ENCODE results near the gene NOL8. TPM values are rescaled to one million over a fixed set of nuclear protein-coding genes. Genes with fewer than 3 reads are reported as not detected.

The NOL8 gene
- total and polyA plus RNA-seq, 4 donors, result 5.3 to 21.2 (median 12.8) TPM

GRCh38 chr9:92373167-92373566, 48.0 kb upstream of the NOL8 start:
- 98% methylated on average over 2 of the region's 2 CpGs for WGBS
- H3K4me3 ChIP-seq (ENCODE audit: low read depth in 1 of 3, low read length in 3 of 3), result no peak overlapping the region

DNA sequence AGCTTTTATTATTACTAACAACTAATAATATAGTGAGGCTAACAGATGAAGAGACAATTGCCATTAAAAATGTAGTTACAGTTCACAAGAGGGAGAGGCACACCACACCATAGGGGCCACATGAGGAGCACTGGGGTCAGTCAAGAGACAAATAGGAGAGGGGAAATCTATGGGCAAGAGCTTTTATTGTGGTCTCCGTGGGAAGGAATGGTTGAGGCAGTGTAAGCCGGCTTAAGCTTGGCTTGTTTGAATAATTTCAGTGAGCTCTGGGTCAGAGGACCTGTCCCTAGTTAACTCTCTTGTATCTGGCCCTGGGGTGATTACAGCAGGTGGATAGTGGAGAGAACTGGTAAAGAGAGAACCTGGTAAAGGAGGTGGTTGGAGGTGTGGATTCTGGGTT, 43.9 kb upstream of the NOL8 start:
- no peak overlapping the region for H3K4me3 ChIP-seq (ENCODE audit: low read depth in 1 of 3, low read length in 3 of 3)
- H3K27ac ChIP-seq (ENCODE audit: low read depth in 1 of 2, low read length in 2 of 2), result no peak overlapping the region
- no peaks in the 10 kb centered on the region for H3K27me3 ChIP-seq (ENCODE audit: control insufficient read depth in 4 of 4, insufficient read depth in 4 of 4, low read length in 3 of 4)
- WGBS, result 51% methylated on average over 2 of the region's 2 CpGs
- H3K4me1 ChIP-seq (ENCODE audit: control insufficient read depth in 4 of 4, insufficient read depth in 4 of 4, low read length in 3 of 4), result no peaks in the 10 kb centered on the region
- H3K9me3 ChIP-seq (ENCODE audit: control insufficient read depth in 4 of 4, low read length in 3 of 4), result no peaks in the 10 kb centered on the region
- no peaks in the 10 kb centered on the region for H3K36me3 ChIP-seq (ENCODE audit: control insufficient read depth in 4 of 4, insufficient read depth in 3 of 4, low read depth in 1 of 4, low read length in 3 of 4)
- H3K9ac ChIP-seq (ENCODE audit: low read depth in 1 of 2, low read length in 2 of 2), result no peak overlapping the region
- DNase-seq (ENCODE audit: low spot score), result no peak
- TF ChIP-seq FOXA1 (IDR thresholded peaks at IDR 0.05) (no peak), EGR1 (IDR thresholded peaks at IDR 0.05; ENCODE audit: low read depth in 2 of 2) (no peak), TAF1 (conservative IDR thresholded peaks at IDR 0.05) (no peak), RAD21 (IDR thresholded peaks at IDR 0.05) (no peak), NR2F2 (IDR thresholded peaks at IDR 0.05) (no peak), HNF4G (IDR thresholded peaks at IDR 0.05) (no peak), SP1 (IDR thresholded peaks at IDR 0.05) (no peak), JUND (IDR thresholded peaks at IDR 0.05) (no peak), CTCF (IDR thresholded peaks at IDR 0.05; ENCODE audit: low read depth, low read length, missing input control) (no peak), FOXA2 (IDR thresholded peaks at IDR 0.05) (no peak), YY1 (IDR thresholded peaks at IDR 0.05) (no peak), HNF4A (conservative IDR thresholded peaks at IDR 0.05) (no peak)
- TF ChIP-seq, protein P1, sequence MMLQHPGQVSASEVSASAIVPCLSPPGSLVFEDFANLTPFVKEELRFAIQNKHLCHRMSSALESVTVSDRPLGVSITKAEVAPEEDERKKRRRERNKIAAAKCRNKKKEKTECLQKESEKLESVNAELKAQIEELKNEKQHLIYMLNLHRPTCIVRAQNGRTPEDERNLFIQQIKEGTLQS (IDR thresholded peaks at IDR 0.05), result no peak
- TF ChIP-seq, protein P2, sequence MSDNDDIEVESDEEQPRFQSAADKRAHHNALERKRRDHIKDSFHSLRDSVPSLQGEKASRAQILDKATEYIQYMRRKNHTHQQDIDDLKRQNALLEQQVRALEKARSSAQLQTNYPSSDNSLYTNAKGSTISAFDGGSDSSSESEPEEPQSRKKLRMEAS (IDR thresholded peaks at IDR 0.05), result no peak

More at GRCh38 chr9:92373167-92373566, 48.0 kb upstream of the NOL8 start:
- no peaks in the 10 kb centered on the region for H3K27me3 ChIP-seq (ENCODE audit: control insufficient read depth in 4 of 4, insufficient read depth in 4 of 4, low read length in 3 of 4)
- H3K27ac ChIP-seq (ENCODE audit: low read depth in 1 of 2, low read length in 2 of 2), result no peak overlapping the region
- TF ChIP-seq YY1 (IDR thresholded peaks at IDR 0.05), result no peak
- TF ChIP-seq TAF1 (conservative IDR thresholded peaks at IDR 0.05), result no peak
- TF ChIP-seq JUND (IDR thresholded peaks at IDR 0.05), result no peak
- no peak for TF ChIP-seq GABPA (IDR thresholded peaks at IDR 0.05 in 1 of 2, conservative IDR thresholded peaks at IDR 0.05 in 1 of 2)
- no peak for TF ChIP-seq SP1 (IDR thresholded peaks at IDR 0.05)
- TF ChIP-seq NR2F2 (IDR thresholded peaks at IDR 0.05), result no peak
- TF ChIP-seq REST (IDR thresholded peaks at IDR 0.05), result no peak
- TF ChIP-seq CTCF (IDR thresholded peaks at IDR 0.05; ENCODE audit: low read depth, low read length, missing input control), result no peak
- no peak for TF ChIP-seq FOXA1 (IDR thresholded peaks at IDR 0.05)
- no peak for TF ChIP-seq RAD21 (IDR thresholded peaks at IDR 0.05)
- no peak for TF ChIP-seq HNF4A (conservative IDR thresholded peaks at IDR 0.05)
- no peak for TF ChIP-seq FOXA2 (IDR thresholded peaks at IDR 0.05)
- TF ChIP-seq, protein P1 (IDR thresholded peaks at IDR 0.05), result no peak
- no peaks in the 10 kb centered on the region for H3K36me3 ChIP-seq (ENCODE audit: control insufficient read depth in 4 of 4, insufficient read depth in 3 of 4, low read depth in 1 of 4, low read length in 3 of 4)
- no peak overlapping the region for H3K9ac ChIP-seq (ENCODE audit: low read depth in 1 of 2, low read length in 2 of 2)
- peaks cover 0 to 1% (median 0%) of the 10 kb centered on the region in 4 donors for H3K9me3 ChIP-seq (ENCODE audit: control insufficient read depth in 4 of 4, low read length in 3 of 4)
- no peaks in the 10 kb centered on the region for H3K4me1 ChIP-seq (ENCODE audit: control insufficient read depth in 4 of 4, insufficient read depth in 4 of 4, low read length in 3 of 4)
- no peak for DNase-seq (ENCODE audit: low spot score)

All from liver (tissue), 9 donors.